Stimulated activated CD4-positive, alpha-beta T cell treated with anti-CD3 and anti-CD28 coated beads, Interleukin-15, amount 100 ng/mL, for 48 hours (primary cell): ENCODE measurements around the gene TMA7B.
"Not testable (repeated sequence)": the region's sequence is repeated elsewhere in the genome, so short reads cannot be mapped to it uniquely, and the experiment has no call there.

Experiments
- DNase-seq, 2 donors: peaks; one replicate each; pipeline ENCODE4 v3.0.0-alpha.2; 2020; ENCODE audit warnings: low read depth in 2 of 2

The TMA7B gene

GRCh38 chr22:39932918-39933649, 27.1 kb upstream of the TMA7B start:
- DNase-seq = peak in 1 of 2 donors; percentile 64

- DNase-seq = no peak
Observed at GRCh38 chr22:39933741-39934140, 26.5 kb upstream of the TMA7B start.

- no peak for DNase-seq
Observed at GRCh38 chr22:39935116-39935515, 25.1 kb upstream of the TMA7B start.

DNA sequence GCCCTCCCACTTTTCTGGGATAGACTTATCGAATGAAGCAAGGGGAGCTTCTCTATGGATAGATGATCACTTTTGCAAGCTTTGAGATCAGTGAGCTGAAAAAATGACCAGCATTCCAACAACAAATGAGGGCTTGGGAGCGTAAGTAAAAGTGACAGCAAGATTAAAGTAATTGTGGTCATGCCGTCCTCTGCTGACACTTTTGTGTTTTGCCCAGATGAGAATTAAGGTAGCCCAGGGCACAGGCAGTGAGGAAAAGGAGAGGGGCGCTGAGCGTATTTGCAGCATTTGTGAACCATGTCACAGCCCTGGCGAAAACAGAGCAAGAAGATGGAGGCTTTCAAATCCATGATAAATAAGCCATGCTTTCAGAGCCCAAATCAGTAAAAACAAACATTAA, 24.6 kb upstream of the TMA7B start:
- no peak for DNase-seq

DNA sequence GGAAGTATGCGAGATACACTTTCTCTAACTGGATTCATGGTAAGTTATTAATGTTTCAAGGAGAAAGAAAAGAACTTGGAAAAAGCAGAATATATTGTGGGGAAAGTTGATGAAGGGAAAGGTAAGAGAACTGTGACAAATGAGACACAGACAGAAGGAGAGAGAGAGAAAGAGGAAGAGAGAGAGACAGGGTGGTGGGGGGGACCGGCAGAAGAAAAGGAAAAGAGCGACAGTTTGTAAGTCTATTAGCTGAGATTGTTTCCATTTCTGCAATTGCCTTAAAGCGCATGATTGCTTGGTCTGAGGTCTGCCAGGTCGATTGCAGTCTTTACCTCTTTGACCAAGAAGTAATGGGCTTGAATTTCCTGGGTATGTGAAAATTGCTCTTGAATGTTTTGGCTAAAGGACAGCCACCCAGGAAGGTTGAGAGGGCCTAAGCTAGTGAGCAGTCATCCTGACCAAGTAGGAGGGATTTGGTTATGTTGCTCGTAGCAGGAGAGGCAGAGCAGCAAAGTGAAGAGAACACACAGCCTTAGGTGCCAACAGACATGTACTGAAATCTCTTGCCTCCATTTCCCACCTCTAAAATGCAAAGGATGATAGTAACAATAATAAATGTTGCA, 23.6 kb upstream of the TMA7B start:
- no peak for DNase-seq

DNA sequence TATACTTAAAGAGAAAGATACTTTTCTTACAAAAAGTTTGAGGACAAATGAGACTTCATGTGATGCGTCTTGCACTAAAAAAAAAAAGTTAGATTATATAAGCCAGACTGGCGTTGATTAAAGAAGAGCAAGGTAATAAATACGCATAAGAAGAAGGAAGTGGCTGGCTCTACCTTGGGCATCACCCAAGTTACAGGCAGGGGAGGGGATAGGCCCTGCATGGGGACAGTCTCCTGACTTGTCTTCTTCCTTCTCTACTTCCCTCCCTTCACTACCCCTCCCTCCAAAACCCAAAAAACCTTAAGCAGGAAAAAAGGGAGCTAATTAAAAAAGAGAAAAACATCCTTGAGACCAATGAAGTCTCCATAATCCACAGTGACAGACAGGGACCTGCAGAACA, 22.3 kb upstream of the TMA7B start:
- DNase-seq = no peak

- peak; percentile 45 to 47 for DNase-seq
Observed at GRCh38 chr22:39938509-39939111, 21.6 kb upstream of the TMA7B start.

DNA sequence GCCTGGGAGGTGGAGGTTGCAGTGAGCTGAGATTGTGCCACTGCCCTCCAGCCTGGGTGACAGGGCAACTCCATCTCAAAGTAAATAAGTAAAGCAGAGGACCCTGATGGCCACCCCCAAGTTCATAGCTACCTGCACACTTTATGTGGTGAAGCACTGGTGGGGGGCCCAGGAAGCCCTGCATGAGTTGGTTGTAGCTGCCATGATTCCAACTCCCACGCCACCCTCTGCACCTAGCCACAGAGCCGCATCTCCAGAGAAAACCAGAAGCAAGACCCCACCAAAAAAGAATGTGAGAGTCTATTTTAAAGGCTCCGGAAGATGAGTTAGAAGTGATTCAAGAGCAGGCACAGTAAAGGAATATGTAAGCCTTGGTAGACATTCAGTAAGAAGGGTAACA, 20.4 kb upstream of the TMA7B start:
- DNase-seq = no peak

DNA sequence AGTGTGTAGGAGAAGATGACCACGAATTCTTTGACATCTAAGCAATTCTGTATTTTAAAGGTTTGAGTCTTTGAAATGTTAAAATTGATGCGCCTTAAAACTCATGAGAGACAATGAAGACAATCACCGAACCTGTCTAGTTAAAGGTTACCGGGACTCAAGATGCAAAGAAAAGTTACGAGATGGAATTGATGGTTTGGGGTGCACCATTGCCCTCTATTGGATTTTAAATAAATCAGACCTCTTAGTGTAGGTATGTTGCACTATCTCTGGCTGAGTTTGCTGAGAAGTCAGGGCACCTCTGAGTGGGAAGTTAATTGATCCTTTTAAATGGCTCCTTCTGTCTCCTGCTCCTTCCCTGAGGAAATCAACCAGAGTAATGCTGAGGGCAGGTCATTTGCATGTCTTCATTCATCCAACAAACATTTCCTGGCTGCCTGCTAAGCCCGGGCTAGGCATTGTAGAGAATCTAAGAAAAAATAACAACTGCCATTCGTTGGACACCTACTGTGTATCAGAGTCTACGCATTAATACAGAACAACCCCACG, 19.4 kb upstream of the TMA7B start:
- no peak for DNase-seq

GRCh38 chr22:39941601-39942000, 18.6 kb upstream of the TMA7B start:
- no peak for DNase-seq

GRCh38 chr22:39942439-39943230, 17.6 kb upstream of the TMA7B start:
- DNase-seq = no peak

- DNase-seq = no peak
Observed at GRCh38 chr22:39943337-39943736, 16.9 kb upstream of the TMA7B start.

GRCh38 chr22:39943953-39944872, 16.0 kb upstream of the TMA7B start:
- DNase-seq = no peak

DNA sequence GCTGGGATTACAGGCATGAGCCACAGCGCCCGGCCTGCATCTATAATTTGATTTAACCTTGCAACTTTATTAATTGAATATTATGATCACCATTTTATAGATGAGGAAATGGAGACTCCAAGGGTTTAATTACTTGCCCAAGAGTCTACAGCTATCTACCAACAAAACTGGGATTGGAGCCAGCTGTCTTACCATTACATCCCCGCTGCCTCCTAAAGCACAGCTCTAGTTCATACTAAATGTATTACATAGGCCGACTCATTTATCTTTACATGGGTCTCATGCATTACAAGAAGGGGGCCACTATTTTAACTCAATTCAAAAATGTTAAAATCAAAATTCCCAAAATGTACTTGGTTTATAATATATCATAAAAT, 14.1 kb upstream of the TMA7B start:
- no peak for DNase-seq

GRCh38 chr22:39946503-39947219, 13.5 kb upstream of the TMA7B start:
- DNase-seq = no peak

DNA sequence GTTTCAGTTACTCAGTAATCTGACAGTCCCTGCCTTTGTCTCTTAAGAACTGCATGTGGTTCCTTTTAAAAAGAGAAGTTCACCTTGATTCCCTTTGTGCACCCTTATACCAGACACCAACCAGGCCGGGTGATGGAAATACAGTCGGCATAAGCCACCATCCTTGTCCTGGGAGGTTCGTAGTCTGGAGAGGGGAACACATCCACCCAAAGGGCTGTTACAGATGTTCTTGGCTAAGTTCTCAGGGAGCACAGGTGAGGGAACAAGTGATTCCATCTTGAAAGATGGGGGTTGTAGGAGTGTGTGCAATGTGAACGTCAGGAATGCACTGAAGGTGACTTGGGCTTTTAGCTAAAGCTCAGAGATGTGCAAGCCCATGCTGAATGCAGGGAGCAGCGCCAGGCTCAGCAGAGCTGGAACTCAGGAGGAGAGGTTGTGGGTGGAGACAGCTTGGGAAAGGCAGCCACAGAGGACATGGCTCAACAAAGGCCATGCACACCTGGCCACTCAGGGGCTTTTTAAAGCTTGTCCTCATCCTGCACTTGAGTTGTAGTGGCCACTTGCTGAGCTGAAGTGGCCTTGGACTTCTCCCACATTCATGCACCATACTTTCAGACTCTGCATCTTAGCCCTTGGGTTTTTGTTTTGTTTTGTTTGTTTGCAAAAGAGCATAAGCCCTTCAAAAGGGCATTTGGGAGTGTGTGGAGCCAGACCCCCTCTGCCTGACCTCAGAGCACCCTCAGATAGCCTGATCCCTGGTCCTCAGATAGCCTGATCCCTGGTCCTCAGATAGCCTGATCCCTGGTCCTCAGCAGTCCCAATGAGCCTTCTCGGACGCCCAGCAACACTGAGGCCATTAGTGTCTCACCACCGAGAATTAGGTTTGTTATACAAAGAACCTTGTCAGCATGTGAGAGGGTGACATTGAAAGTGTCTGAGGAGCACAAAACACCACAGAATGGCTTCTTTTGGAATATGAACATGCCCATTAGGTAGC, 12.7 kb upstream of the TMA7B start:
- DNase-seq = no peak

DNA sequence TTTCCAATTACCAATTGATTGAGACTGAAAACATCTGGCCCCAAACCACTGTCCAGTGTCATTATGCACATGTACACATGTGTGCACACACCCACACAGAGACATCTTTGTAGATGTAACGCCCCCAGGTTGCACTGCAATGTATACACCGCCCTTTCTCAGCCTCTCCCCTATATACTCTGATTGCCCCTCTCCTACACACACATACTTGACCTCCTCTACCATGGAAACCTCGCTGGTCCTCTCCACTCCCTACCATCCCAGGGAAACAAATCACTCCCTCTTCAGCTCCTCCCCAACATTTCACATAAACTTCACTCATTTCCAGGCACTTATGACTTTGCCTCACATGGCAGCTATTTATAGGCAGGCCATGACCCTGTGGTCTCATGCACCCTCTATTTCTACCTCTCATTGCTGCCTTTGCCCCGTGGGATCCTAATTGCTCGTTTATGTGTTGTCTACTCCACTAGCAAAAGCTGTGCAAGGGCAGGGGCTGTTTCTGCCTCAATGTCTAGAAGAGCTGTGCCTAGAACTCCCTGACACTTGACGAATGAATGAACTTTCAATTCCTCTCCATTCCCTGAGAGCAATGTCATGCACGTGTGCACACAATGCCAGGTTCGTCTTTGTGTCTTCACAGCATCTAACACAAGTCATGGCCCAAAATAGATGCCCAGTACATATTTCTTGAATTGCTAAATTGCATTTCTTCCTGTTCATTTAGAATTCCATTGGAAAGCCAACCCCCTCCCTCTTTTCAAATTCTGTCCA, 10.0 kb upstream of the TMA7B start:
- no peak for DNase-seq

DNA sequence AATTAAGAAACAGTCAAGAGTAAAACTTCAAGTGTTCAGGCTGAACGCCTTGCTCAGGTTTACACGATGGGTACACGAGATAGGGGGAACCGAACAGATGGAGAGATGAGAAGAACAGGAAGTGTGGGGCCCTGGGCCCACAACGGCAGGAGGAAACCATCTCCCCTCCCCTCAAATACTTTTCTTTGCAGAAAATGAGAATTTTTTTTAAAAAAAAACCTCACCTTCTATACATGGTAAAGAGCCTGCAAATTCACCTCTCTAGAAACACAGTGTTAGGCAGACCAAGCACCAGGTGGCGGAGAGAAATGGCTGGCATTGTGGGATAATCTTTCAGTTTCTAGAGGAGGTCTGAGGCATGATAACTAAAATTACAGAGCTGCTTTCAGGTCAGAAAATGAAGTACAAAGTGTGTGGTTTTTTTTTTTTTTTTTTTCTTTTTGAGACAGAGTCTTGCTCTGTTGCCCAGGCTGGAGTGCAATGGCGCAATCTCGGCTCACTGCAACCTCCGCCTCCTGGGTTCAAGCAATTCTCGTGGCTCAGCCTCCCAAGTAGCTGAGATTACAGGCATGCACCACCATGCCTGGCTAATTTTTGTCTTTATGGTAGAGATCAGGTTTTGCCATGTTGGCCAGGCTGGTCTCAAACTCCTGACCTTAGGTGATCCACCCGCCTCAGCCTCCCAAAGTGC, 8.4 kb upstream of the TMA7B start:
- DNase-seq = not testable (repeated sequence)
